A172 (cell line): ENCODE data around the gene CPPED1. TPM values are rescaled to one million over a fixed set of nuclear protein-coding genes. Genes with fewer than 3 reads are reported as not detected.

ENCODE experiments used
- DNase-seq: peaks from one replicate; pipeline ENCODE4 v3.0.0-alpha.2; 2015; ENCODE audit warnings: low spot score
- total RNA-seq: library from RNA; depleted of rRNA; stranded (reverse); fragments of >200 nt; shearing (Covaris generic); gene quantifications from 2 replicates; pipeline ENCODE4 v1.2.3, GENCODE V29; 2014

The CPPED1 gene
- total RNA-seq, 1 experiment from 2014 or later, result 51.8 TPM

DNA sequence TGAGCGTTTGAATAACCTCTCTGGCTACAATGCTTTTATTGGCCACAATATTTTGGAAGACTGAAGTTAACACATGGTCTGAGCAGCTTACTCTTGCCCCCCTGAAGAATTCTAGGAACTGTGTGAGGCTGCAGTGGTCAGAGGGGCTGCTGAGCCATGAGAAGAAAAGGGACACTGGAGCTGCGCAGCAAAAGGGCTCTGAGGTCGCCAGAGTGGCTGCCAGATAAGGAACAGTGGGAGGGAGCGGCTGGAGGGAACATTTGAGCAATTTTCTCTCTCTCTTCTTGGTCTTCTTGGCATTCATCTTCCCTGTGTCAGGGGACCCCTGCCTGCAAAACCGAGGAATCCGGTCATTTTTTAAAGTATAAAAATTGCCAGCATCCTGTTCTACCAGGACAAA, 66.1 kb downstream of the CPPED1 start:
- no peak for DNase-seq

DNA sequence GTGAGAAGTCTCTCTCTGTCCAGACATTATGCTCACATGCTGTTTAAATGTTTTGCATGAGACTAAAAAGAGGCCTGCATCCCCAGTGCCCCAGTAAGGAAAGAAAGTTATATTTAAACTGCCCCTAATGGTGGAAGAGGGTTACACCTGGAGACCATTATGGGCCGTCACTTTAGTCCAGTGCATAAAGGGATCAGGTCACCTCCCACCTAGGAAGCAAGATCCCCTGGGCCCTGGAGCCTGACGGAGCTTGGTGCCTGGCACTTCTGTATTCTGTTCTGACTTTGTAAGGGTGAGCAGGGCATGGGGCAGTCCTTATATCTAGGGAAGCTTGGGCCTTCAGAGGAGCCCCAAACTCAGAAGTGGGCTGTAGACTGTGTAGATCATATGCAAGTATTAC, 67.9 kb downstream of the CPPED1 start:
- no peak for DNase-seq

DNA sequence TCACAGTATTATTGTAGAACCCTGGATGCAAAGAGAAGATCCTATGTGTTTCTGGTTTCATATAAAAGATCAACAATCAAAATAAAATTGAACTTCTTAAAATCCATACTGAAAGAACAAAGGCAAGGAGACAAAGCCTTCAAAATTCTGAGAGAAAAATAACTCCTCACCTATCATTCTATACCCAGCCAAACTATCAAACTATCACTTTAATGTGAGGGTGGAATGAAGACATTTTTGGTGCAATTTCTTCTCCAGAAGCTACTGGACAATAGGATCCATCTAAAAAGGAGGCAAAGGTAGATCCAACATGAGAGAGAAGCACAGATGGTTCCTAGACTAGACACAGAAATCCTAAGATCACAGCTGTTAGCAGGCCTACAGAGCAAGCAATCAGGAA, 71.1 kb downstream of the CPPED1 start:
- no peak for DNase-seq

DNA sequence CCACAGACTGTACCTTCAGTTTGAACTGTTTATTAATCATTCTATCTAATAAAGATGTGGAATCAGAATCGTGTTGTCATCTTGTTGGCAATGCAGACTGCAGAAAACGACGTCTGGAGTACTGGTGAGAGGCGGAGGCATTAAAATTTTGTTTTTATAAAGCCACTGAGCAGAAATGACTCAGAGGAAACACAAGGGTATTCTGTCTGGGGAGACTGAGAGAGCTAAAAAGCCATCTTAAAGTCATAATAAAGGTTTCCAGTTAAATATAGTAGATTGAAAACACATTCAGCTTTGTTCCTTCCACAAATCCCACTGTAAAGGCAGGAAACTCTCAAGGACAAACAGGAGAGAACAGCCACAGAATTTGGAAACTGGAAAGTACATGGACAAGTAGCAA, 74.2 kb downstream of the CPPED1 start:
- DNase-seq, result peak; percentile 70

DNA sequence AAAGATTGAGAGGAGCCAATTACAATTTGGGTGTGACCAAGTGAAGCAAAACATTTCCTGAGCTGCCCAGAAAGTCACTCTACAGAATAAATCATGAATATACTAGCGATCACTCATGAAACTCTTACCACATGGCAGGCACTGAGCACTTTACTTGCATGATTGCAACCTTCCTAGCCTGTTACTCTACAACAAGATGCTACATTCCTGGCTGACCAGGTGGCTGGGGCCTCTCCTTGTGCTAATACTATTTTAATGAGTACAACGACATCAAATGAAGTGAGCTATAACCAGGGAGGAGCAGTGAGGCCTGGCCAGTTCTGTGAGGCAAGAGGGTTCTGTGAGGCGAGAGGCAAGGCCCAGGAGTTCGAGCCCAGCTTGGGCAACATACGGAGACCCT, 75.2 kb downstream of the CPPED1 start:
- peak; percentile 44 for DNase-seq

DNA sequence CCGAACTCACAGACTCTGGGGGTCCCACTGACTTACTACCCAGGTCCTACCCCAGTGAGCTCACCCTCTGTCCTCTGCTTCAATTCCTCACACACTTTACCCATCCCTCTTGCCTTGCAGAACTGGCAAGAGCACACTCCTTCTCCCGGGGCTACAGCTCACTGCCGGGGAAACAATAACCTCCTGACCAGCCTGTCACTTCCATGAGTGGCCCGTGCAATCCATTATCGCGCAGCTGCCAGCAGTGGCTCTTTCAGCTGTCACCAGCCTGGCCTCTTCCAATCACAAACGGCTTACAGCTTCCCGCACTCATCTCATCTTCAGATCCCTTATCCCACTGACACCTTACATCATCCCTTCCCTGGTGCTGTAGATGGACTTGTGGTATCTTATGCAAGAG, 79.5 kb downstream of the CPPED1 start:
- no peak for DNase-seq

DNA sequence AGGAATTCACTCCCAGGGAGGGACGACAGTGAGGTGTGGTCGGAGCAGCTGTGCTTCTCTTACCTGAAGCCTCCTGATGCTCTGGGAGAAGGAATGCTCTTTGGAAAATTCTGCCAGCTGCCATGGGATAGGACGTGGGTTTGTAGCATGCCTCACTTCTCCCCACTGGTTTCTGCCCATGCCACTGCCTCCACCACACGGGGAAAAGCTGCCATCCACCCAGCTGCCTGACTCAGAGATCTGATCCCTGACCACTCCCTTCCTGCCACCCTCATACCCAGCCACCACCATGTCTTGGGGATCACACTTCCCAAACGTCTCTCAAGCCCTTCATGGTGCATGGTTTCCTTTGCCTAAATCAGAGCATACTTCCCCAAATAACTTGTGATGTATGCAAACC, 80.0 kb downstream of the CPPED1 start:
- DNase-seq, result peak; percentile 65

DNA sequence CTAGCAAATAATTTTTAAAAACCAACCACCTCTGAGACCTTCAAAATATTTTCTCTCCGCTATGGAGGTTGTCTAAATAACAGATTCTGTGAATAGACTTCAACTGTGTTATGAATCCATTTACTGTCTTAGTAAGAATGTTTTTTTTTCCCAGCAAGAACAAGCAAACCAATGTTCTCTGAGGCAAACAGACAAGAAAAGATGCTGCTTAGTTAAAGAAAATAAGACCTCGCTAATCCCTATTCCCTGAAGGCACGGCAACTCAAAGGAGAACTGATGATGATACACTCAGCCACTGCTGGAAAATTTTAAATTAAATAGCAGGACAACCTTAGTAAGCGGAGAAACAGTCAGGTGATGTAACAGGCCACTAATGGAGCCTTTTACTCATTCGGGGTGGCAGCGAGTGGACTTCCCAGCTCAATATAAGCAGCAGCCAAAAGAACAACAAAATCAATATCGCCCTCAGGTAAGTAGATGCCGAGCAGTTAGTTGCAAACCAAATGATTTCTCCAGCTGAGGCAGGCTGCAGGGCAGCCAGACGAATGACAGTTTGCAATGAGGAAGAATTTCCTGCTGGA, 81.8 kb downstream of the CPPED1 start:
- DNase-seq, result no peak

DNA sequence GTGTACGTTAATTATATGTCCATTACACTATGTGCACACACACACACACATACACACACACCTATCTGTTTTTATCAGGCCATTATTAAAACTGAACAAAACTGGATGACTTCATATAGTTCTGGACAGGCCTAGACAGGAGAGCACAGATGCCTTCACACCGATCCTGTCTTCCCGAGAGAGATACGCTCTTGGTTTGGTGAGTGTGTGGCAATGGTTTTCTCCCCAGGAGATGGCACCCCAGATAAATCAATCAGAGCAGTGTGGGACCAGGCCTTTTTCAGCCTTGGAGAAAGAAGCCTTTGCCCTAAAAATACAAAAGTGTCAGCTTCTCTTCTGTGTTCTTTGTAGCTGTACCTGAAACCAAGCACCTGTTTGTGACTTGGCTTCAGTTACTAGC, 83.7 kb downstream of the CPPED1 start:
- DNase-seq, result no peak

DNA sequence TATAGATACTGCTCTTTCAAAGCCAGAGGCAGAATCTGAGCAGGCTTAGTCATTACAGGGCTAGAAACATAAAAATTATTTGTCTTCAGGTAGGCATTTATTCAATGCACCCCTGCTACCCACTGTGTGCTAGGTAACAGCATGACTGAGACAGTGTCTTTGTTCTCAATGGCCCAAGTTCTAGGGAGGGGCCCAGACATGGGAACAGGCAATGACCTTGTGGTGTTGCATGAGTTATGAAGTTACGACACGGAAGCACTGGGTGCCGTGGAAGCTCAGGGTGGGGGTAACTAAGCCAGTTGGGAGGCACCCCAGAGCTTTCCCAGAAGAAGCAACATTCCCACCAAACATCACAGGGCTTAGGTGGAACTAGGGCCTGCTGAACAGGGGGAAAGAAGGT, 87.0 kb downstream of the CPPED1 start:
- no peak for DNase-seq

DNA sequence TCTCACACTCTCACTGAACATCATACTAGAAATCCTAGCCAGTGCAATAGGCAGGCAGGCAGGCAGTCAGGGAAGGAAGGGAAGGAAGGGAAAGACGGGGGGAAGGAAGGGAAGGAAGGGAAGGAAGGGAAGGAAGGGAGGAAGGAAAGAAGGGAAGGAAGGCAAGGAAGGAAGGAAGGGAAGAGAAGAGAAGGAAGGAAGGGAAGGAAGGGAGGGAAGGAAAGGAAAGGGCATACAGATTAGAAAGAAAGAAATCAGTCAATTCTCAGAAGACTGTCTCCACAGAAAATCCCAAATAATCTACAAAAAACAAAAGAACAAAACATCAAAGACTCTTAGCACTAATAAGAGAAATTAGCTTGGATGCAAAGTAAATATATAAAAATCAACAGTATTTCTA, 93.9 kb downstream of the CPPED1 start:
- no peak for DNase-seq

DNA sequence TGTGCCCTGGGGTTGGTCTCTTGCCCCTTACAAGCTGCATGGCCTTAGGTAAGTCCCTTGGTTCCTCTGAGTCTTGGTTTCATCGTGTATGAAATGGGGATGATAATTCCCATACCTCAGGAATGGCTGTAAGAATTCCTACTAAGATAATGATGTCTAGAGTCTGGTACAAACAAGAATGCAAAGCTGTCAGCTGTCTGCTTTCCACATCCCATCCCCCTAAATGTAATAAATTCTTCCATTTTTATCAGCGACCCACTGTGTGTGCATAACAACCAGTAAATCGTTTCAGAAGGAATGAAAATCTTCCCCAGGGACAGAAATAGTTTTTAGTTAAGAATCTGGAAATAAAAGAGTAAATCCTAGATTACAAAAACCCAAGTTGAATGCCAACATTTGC, 95.4 kb downstream of the CPPED1 start:
- DNase-seq, result no peak

DNA sequence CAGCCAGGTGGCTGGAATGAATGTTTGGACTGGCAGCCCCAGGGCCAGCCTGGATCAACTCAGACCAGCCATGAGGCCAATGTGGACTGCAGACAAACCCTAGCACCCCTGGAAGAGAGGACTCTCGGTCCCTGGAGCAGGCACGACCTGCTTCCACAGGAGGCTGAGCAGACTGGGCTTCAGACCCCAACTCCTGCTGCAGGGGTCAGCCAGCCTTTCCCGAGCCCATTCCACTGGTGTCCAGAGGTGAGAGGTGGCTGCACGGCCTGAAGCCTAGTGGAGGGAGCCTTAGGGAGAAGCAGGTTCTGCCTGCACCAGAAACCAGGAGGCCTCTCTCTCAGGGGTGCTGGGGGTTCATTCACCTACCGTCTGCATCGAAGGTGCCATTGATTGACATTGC, 97.1 kb downstream of the CPPED1 start:
- no peak for DNase-seq

DNA sequence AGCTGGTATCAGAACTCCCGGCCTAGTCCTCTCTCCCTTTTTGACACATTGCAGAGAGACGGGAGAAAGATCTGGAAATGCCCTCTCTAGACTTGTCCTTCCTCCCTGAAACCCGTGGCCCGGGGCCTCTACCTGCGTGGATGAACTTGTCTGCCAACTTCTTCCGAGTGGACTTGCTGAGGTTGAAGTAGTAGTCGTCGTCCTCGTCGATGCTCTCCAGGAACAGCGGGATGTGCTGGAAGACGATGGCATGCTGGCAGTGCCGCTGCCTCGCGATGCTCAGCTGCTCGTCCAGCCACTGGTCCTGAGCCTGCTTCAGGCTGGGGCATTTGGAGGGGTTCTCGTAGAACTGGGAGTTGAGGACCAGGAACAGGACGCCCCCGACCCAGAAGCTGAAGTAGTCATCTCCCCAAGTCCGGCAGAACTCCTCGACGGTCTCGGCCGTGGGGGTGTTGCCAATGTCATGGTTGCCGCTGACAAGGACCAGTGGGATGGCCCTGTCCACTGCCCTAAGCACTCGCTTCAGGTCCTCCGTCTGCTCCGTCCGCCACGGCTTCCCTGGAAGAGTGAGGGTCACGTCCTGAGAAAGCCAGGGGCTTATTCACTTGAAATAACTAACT, 99.1 kb downstream of the CPPED1 start:
- no peak for DNase-seq

DNA sequence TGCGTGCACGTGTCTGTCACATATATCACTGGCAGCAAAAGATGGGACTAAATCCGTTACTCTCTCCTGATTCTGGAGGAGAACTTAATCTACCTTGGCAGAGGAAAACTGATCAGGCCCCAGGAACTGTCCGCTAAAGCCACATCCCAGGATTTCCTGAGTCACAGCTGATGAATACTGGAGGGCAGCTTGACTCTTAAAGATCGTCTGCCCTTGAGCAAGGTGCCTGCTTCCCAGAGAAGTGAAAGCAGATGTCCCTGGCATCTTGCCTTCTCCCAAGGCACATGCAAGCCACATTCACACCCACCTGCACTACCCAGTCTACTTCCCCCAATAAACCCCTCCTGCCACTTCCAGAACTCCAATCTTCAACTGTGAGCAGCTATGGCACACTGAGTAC, 99.8 kb downstream of the CPPED1 start:
- DNase-seq, result peak; percentile 73

DNA sequence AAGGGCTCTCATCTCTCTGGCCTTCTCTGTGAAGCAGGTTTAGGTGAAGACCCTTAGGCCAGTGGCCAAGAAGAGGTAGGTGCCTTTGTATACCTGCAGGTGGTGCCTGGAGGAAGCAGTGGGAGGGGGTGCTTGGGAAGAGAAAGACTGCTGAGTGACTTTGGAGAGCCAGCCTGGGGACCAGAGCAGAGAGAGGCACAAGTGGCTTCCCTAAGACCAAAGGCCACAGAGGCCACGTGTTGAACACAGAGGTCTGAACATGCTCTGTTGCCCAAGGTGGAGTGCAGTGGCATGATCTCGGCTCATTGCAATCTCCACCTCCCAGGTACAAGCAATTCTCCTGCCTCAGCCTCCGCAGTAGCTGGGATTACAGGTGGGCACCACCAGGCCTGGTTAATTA, 103.5 kb downstream of the CPPED1 start:
- no peak for DNase-seq

DNA sequence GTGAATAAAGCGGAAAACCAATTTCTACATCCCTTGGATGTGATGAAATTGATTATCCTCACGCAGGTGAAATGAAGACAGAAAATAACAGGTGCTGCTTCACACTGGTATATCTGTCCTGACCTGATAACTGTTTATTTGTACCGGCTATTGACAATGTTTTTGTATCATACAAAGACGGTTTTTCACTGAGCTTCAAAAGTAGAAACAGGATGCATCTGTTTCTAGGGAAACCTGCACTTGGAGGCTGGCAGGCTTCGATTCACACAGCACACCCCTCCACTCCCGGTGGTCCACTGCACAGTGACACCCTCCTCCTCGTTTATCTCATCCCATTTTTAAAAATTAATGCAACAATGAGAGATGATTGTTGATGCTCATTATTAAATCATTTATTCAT, 104.5 kb downstream of the CPPED1 start:
- DNase-seq, result no peak

DNA sequence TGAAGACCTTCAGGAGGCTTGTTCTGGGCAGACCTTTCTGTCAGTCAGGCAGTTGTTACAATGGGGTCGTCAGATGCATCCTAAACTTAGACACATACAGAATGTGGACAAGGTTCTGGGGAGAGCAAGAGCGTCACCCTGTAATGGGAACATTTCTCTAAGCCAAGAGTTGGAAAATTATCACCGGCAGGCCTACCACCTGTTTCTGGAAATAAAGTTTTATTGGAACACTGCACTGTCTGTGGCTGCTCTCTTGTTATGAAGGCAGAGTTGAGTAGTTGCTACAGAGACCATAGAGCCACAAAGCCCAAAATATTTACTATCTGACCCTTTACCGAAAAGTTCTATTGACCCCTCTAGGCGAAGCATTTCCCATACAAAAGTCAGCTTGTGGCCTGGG, 106.2 kb downstream of the CPPED1 start:
- no peak for DNase-seq

DNA sequence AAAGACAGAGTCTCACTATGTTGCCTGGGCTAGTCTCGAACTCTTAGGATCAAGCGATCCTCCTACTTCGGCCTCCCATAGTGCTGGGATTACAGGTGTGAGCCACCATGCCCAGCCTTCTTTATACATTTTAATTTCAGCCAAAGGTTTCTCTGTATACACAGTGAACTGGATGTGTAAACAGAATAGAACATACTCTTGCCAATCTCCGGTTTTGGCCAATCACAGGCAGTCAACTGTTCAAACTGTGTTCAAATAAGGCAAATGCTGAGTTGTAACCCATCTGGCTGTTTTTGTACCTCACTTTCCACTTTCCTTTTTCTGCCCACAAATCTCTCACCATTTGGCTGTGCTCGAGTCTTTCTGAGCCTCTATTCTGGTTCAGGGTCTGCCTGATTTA, 108.2 kb downstream of the CPPED1 start:
- DNase-seq, result no peak

DNA sequence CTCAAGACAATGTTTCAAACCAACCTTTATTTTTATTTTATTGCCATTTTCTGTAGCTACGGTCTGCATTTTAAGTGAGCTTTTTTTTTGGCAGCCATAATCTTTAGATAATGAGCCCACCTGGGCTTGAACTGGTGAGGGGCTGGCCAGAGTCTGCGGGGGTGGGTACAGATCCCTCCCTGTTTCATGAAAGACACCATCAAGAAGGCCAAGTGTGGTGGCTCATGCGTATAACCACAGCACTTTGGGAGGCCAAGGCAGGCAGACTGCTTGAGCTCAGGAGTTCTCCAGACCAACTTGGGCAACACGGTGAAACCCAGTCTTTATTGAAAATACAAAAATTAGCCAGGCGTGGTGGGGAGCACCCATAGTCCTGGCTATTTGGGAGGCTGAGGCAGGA, 113.7 kb downstream of the CPPED1 start:
- no peak for DNase-seq

DNA sequence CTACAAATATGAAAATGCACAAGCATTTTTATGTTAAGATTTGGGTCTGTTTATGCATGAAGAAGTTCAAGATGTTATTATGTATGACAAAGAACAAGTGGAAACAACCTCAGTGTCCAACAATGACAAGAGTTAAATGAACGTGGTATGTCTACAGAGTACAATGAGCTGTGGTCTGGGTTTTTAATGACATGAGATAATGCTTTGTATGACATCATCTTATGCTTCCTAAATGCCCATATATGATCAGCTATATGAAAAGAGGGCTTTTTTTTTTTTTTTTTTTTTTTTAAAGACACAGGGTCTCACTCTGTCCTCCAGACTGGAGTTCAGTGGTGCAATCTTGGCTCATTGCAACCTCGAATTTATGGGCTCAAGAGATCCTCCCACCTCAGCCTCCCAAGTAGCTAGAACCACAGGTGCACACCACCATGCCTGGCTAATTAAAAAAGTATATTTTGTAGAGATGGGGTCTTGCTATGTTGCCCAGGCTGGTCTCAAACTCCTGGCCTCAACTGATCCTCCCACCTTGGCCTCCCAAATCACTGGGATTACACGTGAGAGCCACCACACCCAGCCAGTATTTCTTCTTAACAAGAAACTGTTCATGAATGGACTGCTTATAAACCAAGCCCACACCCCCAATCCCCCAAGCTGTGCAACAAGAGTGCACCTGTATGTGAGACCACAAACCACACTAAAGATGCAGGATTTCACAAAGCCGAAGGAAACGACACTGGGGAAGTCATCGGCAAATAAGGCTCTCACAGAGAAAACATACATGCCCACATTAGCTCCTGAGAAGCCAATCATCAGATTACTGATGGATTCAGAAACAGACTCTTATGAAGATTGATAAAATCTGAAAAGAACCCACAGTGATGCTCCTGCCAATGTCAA, 114.5 kb downstream of the CPPED1 start:
- DNase-seq, result peak; percentile 24

DNA sequence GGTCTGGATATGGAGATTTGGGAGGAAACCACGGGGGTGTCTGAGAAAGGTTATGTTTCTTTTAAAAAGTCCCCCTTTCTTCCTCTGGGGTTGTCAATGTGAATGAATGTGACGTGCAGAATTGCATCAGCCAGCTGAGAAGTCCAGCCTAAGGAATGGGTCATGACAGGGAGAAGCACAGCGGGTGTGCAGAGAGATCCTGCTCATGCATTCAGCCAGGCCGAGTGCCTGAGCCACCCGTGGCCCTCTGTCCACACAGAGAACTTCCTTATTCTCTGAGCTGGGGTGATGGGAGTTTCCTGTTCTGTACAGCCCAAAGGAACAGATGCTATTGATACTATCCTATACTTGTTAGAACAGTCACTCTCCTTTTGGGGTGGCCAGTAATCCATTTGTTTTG, 117.9 kb downstream of the CPPED1 start:
- DNase-seq, result no peak
